ENCODE data around the gene NFIC.
A peak's percentile ranks its signal among the peaks of the same experiment; 100 is the strongest.

The NFIC gene

GRCh38 chr19:3467437-3468198 lies 101.2 kb downstream of the NFIC start:
- DNase-seq (ENCODE audit: low read depth in 2 of 2) = no peak

DNA sequence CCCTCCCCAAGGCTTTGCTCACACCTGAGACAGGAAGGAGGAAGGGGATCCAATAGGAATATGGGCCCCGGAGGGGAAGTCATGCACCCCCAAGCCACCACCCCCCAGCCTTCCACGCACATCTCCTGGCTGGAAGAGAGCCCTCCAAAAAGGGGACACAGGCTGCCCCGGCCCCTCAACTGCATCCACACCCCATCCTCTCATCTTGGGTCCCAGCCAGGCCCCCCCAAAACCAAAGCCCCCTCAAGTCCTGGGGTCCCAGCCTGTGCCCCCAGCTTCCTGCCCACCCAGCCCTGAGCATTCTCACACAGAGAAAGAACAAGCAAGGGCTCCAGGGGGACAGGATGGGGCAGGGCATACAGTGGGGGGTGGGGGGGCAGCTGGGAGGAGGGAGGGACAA lies 101.8 kb downstream of the NFIC start:
- DNase-seq (ENCODE audit: low read depth in 2 of 2) = no peak

DNA sequence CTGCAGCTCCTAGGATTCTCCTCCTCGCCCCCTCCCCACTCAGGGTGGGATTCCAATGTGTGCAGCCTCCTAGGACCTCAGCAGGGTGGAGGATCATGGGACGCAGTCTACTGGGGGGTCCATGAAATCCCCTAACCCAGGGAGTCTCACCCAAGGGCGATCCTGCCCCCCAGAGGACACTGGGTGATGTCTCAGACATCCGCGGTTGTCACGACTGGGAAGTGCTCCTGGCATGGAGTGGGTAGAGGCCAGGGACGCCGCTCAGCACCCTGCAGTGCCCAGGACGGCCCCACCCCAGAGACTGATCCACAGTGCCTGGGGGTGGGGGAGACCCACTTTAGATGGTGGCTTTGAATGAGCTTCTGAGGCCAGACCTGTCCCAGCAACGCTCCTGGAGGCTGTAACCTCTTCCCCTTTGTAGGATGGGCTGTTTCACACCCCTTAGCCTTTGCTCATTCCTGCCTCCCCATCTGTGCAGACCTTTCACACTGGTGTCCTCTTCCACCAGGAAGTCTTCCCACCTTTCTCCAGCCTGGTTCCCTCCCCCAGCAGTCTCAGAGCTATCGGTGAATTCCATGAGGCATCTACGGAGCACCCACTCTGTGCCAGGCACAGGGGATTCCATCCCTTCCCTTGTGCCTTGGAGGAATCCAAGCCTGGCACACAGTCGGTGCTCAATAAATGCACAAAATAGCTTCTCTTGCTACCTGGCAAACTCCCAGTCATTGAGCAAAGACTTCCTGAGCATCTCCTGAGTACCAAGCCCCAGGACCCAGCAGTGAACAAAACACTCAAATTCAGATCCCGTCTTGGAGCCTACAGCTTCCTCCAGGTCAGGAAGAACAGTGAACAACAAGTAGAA lies 103.5 kb downstream of the NFIC start:
- no peak for DNase-seq (ENCODE audit: low read depth in 2 of 2)

DNA sequence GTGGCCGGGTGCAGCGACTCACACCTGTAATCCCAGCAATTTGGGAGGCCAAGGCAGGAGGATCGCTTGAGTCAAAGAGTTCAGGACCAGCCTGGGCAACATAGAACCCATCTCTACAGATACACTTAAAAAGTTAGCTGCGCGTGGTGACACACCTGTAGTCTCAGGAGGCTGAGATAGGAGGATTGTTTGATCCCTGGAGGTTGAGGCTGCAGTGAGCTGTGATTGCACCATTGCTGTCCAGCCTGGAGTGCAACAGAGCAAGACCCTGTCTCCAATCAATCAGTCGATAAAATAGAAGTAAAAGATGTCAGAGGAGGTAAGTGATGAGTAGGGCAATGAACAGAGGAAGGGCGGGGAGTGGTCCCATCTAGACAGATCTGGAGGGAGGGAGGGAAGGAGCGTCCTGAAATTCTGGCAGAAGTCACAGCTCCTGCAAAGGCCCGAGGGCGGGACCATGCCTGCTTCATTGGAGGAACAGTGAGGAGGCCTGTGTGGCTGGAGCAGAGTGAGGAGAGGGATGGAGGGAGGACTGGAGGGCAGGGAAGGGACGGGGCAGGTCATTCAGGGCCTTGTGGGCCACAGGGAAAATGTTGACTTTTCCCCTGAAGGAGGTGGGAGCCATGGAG lies 104.2 kb downstream of the NFIC start:
- DNase-seq (ENCODE audit: low read depth in 2 of 2) = no peak

GRCh38 chr19:3471954-3472655 lies 105.7 kb downstream of the NFIC start:
- DNase-seq (ENCODE audit: low read depth in 2 of 2) = no peak

- DNase-seq (ENCODE audit: low read depth in 2 of 2) = no peak
Observed at GRCh38 chr19:3474010-3474409, 107.6 kb downstream of the NFIC start.

DNA sequence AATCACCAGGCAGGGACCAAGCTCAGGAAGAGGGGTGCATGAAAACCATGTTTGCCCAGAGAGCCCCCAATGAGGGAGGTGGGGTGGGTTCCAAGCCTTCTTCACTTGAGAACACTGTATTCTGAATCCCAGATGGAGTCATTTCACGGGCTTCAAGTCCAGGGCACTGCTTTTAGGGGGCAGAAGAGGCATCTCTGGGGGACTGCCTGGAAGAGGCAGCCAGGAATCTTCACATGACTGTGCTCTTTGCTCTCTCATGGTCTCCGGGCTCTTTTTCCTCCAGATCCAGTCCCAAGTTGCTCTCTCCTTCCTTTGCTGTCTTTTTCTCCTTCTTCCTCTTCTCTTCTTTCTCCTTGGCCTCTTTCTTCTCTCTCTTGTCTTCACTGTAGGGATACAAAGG lies 108.2 kb downstream of the NFIC start:
- no peak for DNase-seq (ENCODE audit: low read depth in 2 of 2)

- no peak for DNase-seq (ENCODE audit: low read depth in 2 of 2)
Observed at GRCh38 chr19:3475449-3475848, 109.1 kb downstream of the NFIC start.

DNA sequence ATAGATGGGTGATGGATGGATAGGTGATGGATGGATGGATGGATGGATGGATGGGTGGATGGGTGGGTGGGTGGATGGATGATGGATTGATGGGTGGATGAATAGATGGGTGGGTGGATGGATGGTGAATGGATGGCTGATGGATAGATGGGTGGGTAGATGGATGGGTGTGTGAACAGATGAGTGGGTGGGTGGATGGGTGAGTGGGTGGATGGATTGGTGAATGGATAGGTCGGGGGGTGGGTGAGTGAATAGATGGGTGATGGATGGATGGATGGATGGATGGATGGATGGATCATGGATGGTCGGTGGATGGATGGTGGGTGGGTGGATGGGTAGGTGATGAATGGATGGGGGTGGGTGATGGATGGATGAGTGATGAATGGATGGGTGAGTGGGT lies 110.4 kb downstream of the NFIC start:
- DNase-seq (ENCODE audit: low read depth in 2 of 2) = no peak

DNA sequence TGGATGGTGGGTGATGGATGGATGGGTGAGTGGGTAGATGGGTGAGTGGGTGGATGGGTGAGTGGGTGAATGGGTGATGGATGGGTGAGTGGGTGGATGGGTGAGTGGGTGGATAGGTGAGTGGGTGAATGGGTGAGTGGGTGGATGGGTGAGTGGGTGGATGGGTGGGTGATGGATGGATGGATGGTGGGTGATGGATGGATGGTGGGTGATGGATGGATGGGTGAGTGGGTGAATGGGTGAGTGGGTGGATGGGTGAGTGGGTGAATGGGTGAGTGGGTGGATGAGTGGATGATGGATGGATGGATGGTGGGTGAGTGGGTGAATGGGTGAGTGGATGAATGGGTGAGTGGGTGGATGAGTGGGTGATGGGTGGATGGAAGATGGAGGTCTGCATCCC lies 111.1 kb downstream of the NFIC start:
- no peak for DNase-seq (ENCODE audit: low read depth in 2 of 2)

- no peak for DNase-seq (ENCODE audit: low read depth in 2 of 2)
Observed at GRCh38 chr19:3477951-3478350, 111.6 kb downstream of the NFIC start.

- no peak for DNase-seq (ENCODE audit: low read depth in 2 of 2)
Observed at GRCh38 chr19:3478409-3479176, 112.2 kb downstream of the NFIC start.

DNA sequence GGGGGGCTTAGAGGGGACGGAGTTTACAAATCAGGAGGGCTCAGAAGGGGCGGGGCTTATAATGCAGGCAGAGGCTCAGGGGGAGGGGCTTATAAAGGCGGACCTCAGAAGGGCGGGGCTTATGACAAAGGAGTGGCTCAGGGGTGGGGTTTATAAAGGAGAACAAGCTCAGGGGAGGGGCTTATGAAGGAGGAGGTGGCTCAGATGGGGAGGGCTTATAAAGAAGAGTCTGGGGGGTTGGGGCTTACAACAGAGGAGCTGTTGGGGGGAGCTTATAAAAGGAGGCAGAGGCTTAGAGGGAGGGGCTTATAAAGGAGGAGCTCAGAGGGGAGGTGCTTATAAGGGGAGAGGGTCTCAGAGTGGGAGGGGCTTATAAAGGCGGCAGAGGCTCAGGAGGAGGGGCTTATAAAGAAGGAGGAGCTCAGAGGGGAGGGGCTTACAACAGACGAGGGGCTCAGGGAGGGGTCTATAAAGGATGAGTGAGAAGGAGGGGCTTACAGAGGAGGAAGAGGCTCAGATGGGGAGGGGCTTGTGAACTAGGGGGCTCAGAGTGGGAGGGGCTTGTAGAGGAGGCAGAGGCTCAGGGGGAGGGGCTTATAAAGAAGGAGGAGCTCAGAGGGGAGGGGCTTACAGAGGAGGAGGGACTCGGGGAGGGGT lies 112.9 kb downstream of the NFIC start:
- peak in 1 of 2 donors; percentile 14 for DNase-seq (ENCODE audit: low read depth in 2 of 2)

DNA sequence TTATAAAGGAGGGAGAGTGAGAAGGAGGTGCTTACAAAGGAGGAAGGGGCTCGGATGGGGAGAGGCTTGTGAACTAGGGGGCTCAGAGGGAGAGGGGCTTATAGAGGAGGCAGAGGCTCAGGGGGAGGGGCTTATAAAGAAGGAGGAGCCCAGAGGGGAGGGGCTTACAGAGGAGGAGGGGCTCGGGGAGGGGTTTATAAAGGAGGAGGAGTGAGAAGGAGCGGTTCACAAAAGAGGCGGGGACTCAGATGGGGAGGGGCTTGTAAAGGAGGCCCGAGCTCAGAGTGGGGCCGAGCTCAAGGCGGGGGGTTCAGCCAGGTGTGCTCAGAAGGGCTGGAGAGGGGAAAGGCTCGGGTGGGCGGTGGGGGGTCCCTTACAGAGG lies 113.4 kb downstream of the NFIC start:
- no peak for DNase-seq (ENCODE audit: low read depth in 2 of 2)

DNA sequence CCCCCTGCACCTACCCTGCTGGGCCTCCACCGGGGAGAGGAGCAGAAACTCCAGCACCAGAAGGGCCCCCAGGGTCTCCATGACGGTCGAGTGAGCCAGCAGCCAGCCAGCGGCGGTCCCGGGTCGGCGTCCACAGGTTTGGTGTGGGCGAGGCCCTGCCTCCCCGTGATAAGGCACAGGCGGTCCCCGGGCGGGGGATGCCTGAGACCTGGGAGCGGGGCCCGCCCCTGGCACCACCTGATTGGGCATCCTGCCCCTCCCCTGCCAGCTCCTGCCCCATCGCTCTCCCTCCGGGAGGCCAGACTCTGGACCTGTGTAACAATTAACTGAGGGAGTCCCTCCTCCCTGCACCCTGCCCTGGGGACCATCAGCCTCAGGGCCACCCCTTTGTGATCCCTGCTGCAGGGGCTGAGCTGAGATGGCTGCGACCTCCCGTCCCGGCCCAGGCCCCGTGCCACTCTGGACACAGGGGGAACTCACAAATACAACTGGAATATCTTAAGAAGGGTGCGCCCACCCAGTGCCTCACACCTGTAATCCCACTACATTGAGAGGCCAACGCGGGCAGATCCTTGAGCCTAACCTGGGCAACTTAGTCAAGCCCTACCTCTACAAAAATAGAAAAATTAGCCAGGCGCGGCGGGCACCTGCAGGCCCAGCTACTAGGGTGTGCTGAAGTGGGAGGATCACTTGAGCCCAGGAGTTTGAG lies 114.2 kb downstream of the NFIC start, which contains the start of gene SMIM24:
Gene SMIM24, minus strand, starts transcription at position 143 of the 709 bp plus-strand sequence. Its CDS starts 62 bp downstream, at position 81.
- no peak for DNase-seq (ENCODE audit: low read depth in 2 of 2)

DNA sequence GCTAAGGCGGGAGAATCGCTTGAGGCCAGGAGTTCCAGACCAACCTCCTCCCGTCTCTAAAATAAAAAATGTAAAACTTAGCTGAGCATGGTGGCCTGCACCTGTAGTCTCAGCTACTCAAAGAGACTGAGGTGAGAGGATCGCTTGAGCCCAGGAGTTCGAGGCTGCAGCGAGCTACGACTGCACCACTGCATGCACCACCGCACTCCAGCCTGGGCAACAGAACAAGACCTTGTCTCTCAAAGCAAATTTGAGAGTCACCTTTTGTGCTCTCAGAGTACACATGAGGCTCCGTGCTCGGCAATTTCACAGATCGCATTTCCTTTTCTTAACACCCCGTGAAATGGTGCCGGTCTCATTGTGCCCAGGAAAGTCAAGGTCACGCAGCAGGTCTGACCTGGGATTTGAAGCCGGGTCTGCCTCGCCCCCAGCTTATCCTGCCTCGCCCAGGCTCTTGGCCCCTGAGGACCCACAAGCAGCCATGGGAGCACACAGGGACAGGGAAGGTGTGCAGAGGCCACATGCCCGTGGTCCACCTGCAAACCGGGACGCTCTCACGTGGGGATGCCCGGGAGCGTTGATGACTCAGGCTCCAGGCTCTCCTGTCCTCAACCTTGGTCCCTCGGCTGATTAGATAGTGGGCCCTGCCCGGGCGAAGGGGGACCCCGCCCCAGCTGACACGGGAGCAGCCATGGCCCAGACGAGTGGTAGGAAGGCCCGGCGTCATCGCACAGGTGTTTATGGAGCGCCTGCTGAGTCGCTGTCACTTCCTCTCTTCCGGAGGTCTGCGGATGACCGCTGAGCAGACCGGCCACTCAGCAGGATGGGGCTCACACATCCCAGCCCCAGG lies 115.1 kb downstream of the NFIC start:
- no peak for DNase-seq (ENCODE audit: low read depth in 2 of 2)

- DNase-seq (ENCODE audit: low read depth in 2 of 2) = no peak
Observed at GRCh38 chr19:3482507-3483225, 116.3 kb downstream of the NFIC start.

DNA sequence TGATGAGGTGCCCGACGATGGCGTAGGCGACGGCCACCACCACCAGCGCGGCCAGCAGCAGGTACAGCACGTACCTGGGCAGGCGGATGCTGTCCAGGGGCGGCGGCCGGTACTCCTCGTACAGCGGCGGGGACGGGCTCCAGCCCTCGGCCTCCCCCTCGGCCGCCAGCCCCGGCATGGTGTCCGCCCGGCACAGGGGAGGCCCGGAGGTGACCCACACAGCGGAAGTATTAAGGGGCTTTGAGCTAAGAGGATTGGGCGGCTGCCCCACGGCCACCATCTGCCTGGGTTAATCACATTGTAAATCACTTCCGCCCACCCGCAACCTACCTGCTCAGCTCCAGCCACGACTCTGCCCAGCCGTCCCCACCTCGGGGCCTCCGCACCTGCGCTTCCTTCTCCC lies 116.8 kb downstream of the NFIC start, which contains the start of gene SMIM44:
Gene SMIM44, minus strand, starts transcription at position 216 of the 403 bp plus-strand sequence. Its CDS starts 38 bp downstream, at position 178.
- no peak for DNase-seq (ENCODE audit: low read depth in 2 of 2)
